DMS79 treated with DMSO at 0.1 percent for 48 hours (cell line): Measurements from ENCODE around the gene GARNL3.
A peak's percentile ranks its signal among the peaks of the same experiment; 100 is the strongest.

Experiments
- DNase-seq: peaks from one replicate; lab custom pipeline; 2025; lab: John Stamatoyannopoulos, UW

GARNL3 gene

DNA sequence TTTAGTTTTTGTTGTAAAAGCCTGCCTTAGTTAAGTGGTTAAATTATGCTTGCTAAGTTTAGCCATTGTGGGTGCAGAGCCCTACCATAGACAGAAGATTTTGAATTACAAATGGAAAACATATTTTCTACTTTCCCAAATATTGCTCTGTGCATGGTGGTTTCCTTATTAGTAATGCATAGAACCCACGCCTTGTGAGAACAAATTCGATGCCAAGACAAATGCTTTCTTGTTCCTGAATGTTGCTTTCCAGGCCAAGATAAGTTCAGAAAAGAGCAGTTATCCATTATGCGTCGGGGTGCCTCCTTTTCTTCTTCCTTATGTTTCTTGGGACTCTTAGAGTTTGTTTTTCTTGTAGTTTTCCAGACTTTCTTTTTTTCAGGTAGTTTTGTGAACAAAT, 31.0 kb upstream of the GARNL3 start:
- no peak for DNase-seq

DNA sequence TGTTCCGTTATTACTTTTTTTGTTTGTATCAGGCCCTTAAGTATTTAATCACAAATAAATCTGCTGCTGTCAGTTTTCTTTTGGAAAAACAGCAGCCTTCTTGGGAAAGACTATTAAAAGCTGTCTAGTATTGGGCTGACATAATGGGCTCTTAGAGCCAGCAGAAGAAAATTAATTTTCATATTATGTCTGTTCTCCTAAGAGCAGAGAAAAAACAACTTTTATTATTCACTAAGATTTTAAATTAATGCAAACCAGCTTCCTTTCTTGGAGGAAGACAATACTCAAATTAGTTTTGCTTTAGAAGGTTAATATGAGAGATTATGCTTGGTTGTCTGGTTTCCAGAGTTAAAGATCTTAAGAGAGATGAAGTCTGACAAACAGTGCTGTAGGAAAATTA, 30.6 kb upstream of the GARNL3 start:
- DNase-seq, result no peak

DNA sequence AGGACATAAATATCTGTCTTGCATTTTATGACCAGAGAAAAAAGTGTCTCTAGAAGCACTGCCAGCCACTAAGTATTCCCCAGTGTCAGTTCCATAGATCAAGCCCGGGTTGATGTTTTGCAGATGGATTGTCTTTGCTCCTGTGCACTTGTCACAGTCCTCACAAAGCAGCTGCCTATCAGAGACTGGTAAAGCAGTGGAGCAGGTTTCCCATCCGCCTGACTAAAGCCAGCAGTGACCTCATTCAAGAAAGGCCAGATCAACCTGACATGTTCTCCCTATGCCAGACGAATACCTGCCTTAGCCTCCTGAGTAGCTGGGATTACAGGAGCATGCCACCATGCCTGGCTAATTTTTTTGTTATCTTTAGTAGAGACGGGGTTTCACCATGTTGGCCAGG, 26.8 kb upstream of the GARNL3 start:
- no peak for DNase-seq

DNA sequence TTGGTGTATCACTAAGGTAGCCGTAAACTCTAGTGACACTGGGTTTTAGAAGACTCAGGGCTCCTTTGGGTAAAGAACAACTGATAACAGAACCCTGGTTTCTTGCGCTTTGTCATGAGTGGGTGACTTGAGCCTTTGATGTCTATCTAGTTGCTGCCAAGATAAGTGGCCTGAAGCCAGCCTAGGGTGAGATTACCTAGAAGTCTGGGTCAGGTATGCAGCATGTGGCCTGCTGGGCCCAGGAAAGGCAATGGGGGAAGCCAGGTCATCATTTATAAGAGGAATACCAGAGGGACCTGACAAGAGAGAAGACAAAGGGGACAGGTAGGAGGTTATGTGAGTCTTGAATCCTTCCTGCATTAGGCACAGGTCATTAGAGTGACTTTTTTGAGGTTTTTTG, 23.2 kb upstream of the GARNL3 start:
- no peak for DNase-seq

DNA sequence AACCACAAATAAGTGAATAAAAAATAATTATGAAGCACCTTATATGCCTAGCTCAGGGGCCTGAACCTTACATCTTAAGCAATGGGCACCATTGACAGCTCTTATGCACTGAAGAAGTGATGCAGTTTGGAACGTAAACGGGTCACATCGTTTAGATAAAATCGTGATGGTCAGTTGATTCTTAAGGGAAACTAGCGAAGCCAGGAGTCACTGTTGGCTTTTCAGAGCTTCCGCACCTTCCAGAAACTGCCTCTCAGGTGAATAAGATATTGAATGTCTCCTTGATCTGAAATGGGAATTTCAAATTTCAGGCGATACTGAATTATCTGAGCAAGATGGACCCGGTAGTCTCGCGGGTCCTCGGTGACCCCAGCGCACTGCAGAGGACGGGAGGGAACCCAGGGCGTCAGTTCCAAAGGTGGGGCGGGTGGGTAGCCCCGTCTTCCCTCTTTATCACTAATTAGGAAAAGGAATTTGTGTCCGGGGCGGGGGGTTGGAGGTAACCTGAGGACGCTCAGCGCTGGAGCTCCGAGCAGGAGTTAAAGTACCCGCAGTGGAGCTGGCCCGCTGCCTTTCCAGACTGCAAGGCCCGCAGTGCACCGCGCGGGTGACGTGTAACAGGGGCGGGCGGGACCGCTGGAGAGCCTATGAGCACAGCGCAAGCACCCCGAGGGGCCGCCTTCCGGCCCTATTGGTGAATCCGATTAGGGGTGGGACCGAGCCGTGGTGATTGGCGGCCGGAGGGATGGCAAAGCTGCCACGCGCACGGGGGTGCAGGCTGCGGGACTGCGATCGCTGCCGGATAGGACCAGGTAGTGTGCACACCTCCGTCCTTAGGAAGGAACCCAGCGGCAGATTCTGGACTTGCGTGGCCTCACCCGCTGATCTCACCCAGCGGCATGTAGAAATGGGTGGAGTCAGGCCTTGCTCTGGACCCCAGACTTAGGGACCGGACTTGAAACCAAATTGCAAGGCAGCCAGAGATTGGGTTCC, 19.7 kb upstream of the GARNL3 start:
- DNase-seq, result peak; percentile 93

DNA sequence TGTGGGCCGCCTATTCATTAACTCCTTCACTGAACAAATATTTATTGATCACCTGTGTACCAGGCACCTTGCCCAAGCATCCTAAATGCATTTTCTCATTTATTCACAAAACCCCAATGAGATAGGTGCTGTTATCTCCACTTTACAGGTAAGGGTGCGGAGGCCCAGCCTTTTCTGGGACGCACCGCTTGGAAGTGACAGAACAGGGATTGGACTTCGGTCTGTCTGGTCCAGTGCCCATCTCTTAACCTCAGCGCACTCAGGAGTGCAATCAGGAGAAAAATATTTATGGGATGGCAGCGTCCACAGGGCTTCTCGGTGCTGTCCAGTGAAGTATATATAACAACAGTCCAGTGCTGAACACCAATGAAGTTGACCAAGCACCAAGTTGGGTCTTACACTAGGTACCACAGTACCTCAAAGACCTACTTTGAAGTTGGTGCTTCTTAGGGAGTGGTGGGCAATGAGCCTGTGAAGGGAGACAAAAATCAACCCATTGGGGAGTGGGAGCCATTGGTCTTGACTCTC, 18.9 kb upstream of the GARNL3 start:
- no peak for DNase-seq

DNA sequence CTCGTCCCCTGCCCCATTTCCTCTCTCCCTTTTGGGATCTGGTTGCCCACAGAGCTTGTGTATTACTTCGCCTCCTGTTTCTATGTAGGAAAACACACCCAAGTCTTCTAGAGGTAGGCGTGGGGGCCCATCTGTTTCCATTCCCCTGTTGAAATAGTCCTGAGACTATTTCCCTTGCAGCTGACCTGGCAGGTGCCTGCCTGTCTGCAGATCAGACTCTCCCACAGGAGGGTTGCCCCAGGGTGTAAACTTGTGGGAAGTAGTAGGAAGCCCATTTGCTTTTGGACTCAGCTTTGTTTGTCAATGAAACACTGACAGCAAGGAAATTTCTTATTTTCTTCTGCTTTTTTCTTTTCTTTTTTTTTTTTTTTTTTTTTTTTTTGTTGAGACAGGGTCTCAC, 16.3 kb upstream of the GARNL3 start:
- no peak for DNase-seq

DNA sequence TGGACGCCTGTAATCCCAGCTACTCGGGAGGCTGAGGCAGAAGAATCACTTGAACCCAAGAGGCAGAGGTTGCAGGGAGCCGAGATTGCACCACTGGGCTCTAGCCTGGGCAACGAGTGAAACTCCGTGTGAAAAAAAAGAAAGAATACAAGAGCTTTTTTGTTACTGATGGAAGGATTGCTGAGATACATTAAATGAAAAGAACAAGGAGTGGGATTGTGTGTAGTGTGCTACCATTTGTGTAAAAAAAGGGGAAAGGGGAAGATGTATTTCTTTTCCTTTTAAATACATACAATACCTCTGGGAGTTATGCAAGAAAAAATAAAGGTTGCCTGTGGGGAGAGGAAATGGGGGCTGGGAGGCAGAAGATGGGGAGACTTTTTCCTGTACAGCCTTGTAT, 14.7 kb upstream of the GARNL3 start:
- no peak for DNase-seq

DNA sequence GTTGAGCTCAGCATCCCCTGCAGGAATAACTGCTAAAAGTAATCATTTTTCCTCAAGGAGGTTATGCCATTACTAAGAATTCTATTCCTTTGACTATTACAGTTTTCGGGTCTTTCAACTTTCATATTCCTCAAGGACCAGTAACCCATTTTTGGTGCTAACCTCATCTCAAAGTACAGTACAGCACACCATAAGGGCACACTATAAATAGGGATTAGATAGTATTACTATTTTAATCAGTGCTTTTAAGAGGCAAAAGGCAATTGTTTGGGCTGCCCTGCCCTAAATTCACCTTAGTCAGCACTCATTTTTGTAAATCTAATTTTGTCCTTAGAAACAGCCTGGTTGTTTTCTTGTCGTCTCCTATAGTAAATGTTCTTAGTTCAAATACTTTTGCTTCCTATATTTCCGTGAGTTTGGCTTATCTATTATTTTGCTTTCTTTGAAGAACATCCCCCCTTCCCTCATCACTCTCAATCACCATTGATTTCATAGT, 13.6 kb upstream of the GARNL3 start:
- no peak for DNase-seq

DNA sequence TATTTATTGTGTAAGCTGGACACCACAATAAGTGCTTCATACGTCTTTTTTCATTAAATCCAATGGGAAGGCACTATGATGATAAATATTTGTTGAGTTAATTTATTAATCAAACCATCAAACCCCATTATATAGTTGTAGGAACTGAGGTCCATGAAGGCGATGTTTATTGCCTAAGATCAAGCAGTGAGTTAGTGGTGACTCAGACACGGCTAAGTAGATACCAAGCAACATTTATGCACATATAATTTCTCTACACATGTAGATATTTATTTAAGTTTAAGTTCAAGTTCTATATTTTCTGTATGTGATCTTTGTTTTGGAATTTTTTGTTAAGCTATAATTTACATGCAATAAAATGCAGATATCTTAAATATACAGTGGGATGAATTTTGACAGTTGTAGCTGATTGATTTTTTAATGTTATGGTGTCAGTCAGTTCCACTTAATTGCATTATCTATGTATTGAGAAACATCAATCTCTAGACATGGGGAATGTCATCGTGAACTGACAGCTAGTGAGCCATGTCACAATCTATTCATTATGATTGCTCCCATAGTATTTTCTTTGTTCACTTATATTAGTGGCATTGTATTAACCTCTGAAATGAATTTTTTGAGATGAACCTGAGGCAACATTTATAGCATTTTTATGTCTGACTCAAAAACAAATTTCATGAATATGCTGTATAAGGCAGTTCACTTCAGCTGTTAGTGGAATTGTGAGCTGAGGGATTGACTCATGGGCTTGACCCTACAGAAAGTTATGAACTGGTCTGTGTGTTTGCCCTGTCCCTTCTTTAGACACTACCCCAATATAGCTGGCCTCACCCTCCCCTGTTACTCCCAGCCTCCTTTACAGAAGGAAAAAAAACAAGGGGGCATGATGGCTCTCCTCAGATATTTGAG, 11.9 kb upstream of the GARNL3 start:
- no peak for DNase-seq

DNA sequence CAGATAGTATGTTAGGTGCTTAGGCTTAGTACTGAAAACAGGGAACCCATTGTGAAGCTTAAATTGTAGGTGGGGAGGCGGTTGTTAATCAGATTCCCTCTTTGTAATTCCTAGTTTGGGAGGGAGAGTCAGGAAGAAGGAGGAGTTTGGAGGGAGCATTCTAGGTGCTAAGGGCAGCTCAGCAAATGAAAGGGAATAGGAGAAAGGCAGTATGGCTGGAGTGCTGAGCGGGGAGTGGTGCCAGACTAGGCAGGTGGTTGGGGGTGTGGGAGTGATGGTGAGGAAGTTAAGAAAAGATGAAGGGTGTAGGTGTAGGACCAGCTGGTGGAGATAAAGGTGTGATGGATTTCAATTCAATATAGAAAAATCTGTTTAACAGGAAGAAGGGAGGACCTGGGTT, 11.1 kb upstream of the GARNL3 start:
- no peak for DNase-seq

DNA sequence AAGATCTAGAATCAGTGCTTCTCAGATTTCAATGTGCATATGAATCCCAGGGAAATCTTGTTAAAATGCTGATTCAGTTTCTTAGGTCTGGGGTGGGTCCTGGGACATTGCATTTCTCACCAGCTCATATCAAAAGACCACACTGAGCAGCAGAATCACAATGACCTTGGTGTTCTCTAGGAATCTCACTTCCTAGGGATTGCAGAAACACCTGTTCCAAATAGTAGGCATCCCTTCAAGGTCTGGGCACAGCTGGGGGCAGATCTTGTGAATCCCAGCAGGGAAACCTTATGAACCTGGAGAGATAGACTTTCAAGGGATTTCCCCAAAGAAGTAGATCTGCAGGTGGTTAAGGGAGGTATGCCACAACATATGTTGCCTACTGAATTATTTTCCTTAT, 8.9 kb upstream of the GARNL3 start:
- DNase-seq, result no peak

DNA sequence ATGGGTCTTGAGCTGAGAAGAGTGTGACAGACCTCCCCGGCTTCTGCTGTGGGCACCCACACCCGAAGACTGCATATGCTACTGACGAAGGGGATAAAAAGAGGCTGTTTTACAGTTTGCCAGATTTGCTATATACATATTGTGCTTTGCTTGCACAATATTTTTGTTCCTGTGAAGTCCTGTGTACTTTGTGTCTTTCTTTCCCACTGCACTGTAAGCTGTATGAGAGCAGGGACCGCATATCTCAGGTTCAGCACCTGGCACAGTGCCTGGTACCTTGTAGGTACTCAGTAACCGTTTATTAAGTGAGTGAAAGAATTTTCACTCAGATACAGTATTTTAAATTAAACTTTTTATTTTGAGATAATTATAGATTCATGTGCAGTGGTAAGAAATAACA, 8.2 kb upstream of the GARNL3 start:
- no peak for DNase-seq

DNA sequence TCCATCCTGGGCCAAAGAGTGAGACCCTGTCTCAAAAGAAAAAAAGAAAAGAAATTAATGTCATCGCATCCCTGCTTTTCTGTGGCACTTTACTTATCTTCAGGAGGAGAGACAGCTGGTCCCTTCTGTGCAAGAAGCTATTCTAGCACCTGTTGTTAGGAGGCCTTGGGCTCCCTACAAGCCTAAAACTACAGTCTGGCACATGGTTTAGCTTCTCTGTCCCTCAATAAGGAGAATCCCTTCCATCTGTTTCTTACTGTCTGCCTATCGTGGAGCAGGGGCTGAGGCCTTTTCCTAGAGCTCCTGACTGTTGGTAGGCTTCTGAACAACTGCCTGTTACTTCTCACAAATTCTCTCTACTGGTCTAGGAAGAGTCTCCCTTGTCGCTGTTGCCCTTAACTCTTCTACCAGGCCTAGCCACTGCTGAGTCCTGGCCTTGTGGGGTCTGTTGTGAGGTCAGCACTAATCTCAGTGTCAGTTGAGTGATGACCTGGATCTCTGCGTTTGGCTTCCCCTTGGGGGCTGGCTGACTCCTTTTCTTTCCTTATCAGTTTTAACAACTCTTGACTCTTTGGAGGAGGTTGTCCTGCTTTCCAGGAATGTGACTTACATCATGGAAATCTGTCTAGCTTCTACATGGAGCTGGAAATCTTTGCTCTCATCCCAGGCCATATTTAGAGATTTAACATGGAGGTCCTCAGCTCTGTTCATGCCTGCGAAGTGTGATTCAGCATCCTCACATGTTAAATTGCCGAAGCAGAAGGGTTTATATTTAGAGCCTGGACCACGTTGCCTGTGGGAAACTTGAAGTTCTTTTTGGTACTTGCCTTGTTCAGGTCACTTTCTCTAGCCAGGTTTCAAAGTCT, 5.7 kb upstream of the GARNL3 start:
- DNase-seq, result no peak

DNA sequence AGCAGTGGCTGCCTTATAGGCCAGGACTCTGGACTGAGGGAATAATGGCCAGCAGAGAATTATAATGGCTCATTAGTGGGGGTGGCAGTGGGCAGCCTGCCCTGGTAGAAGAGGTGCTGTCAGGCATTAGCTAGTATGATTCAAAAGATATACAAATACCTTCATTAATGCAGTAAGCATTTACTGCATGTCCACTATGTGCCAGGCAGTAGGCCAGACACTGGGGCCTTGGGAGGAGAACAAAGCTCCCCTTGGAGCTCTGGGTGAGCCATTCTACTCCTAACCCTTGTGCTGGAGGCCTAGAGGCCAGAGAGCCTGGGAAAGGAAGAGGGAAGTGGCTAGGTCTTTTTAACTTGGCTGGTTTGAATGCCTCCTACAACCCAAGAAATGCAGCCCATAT, 2.0 kb upstream of the GARNL3 start:
- no peak for DNase-seq

DNA sequence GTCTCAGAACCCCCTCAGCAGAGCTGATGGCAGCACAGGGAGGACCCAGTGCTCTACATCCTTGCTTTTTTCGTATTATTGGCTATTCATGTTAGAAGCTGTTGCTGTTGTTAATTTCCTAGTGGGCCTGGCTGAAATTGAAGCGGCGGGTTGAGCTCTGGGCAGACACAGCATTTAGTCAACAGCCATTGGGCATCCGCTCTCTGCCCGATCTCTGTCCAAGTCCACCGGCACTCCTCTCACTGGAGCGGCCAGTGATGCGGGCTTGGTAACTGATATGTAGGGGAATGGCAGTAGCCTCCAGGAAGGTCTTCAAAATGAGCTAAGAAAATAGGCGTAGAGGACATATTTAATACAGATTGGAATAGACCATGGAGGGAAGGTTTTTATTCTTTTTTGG, 1.3 kb upstream of the GARNL3 start:
- DNase-seq, result no peak

DNA sequence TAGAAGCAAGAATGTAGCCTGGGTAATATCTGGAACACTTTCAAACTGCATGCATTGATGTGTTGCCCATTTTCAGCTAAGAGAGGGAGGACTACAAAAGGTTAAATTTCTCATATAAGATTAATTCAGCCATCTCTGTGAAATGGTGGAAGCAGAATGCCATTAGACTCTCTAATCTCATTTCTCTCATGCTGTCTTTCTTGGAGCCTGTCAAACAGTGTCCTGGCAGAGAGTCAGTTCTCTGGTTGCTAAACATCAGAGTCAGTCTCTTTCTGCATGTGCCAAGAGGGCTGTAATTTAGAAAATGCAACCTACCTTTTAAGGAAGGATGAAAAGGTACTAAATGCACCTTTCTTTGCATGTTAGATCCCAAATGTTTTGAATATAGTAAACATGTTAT, 910 bp upstream of the GARNL3 start:
- DNase-seq, result peak; percentile 33

DNA sequence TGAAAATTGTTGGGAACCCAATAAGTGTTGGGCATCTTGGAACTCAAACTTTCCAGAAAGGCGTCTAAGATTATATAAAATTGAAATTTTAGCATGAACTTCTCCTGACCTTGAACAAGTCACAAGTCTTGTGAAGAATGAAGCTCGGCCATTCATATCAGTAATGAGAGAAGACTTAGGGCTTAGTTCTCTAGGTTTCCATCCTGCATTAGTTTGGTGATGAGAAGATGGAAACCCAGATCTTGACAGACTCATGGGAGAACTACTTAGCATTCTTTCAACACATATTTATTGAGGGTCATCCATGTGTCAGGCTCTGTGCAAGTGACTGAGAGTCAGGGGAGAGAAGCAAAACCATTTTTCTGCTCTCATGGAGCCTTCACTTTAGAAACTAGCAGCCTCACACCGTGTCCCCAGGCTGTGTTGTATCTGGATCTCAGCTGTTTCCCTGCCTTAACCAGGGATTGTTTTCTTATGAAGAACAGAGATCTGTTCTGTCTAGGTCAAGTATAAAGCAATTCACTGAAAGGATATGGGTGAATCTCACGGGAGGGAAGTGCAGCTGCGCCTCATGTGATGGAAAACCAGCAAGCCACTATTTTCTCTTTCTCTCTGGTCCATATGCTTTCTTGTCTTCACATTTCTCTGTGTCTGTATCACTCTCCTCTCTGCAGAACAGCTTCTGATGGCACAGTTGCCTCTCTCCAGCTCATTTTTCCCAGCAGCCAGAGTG, 3.4 kb downstream of the GARNL3 start:
- no peak for DNase-seq

DNA sequence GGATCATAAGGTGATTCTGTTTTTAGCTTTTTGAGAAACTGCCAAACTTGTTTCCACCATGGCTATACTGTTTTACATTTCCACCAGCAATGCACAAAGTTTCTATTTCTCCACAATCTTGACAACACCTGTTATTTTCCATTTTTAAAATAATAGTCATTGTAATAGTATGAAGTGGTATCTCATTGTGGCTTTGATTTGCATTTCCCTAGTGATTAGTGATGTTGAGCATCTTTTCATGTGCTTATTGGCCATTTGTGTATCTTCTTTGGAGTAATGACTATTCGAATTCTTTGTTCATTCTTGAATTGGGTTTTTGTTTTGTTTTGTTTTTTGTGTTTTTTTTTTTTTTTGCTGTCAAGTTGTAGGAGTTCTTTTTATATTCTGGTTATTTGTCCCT, 4.9 kb downstream of the GARNL3 start:
- no peak for DNase-seq

DNA sequence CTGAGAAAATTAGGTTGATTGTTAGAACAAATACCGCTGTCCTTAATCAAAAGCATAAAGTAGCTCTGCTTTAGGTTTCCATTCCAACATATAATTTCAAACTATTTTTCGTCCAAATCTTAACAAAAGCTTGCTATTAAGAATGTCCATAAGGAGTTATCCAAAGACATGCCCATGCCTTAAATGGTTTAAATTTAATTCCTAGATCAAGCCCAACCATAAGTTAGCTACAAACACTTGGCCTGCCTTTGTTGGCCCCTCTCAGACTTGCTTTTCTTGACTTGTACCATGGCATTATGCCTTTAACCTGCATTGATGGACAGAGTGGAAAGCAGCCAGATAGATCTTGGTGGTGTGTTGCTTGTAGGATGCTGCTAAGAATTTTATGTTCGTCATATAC, 8.8 kb downstream of the GARNL3 start:
- no peak for DNase-seq

DNA sequence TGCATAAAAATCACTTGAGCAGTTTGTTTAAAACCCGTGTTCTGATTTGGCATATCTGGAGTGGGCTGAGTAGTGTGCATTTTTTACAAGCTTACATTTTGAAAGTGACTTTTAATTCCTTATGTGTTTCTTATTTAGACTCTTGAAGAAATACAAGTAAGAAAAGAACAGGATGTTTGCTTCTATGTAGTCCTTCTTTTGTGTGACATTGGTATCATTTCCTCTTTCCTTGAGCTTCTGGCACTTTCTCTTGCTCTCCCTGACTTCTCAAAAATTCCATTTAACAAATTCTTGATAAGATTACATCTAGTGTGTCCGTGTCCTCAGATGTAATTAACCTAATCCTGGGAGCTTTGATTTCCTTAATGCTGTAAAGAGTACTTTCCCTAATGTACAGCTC, 12.5 kb downstream of the GARNL3 start:
- DNase-seq, result no peak
